H1 (cell line): ENCODE measurements around the gene PPP1R13B. TPM values are rescaled to one million over a fixed set of nuclear protein-coding genes. Genes with fewer than 3 reads are reported as not detected.

Experiments
- BRCA1 ChIP-seq: IDR thresholded peaks from 2 replicates; pipeline ENCODE4 v1.6.1; 2012; ENCODE audit warnings: low read depth, low read length, improper control_type of control experiment
- CBX8 ChIP-seq: fragments of 300-800, 300-1000 bp; sonication (generic); IDR thresholded peaks from 2 replicates; pipeline ENCODE4 v1.7.1; 2016; ENCODE audit warnings: low read depth, low read length, borderline replicate concordance
- CHD2 ChIP-seq: IDR thresholded peaks from 2 replicates; pipeline ENCODE4 v1.6.1; 2012; ENCODE audit warnings: low read length, improper control_type of control experiment
- EZH2 ChIP-seq: fragments of 200-600 bp; sonication (generic); IDR thresholded peaks from 2 replicates; pipeline ENCODE4 v1.7.1; 2012; ENCODE audit warnings: low read depth, mild to moderate bottlenecking, moderate library complexity, low read length, inconsistent platforms; ENCODE audit not compliant: severe bottlenecking
- MAFK ChIP-seq: IDR thresholded peaks from 2 replicates; pipeline ENCODE4 v1.6.1; 2012; ENCODE audit warnings: low read depth, mild to moderate bottlenecking, improper control_type of control experiment, low read length
- POU5F1 ChIP-seq: IDR thresholded peaks from 2 replicates; pipeline ENCODE4 v1.6.1; 2011; ENCODE audit warnings: low read depth, mild to moderate bottlenecking, low read length, moderate library complexity
- SIN3A ChIP-seq, 2 experiments: IDR thresholded peaks in 1 of 2; conservative IDR thresholded peaks in 1 of 2; 2 replicates each; pipeline ENCODE4 v1.6.1; 2011 to 2012; ENCODE audit warnings: low read length in 2 of 2, improper control_type of control experiment in 1 of 2, low read depth in 1 of 2, mild to moderate bottlenecking in 1 of 2
- SIX5 ChIP-seq: IDR thresholded peaks from 2 replicates; pipeline ENCODE4 v1.6.1; 2011; ENCODE audit warnings: mild to moderate bottlenecking, low read depth, low read length
- SP4 ChIP-seq: IDR thresholded peaks from 2 replicates; pipeline ENCODE4 v1.6.1; 2012; ENCODE audit warnings: low read length, inconsistent platforms
- SRF ChIP-seq: IDR thresholded peaks from 2 replicates; pipeline ENCODE4 v1.6.1; 2011; ENCODE audit warnings: mild to moderate bottlenecking, low read depth, low read length, moderate library complexity
- polyA plus RNA-seq, 7 experiments: library from polyadenylated mRNA; depleted of rRNA in 3 of 7; stranded (reverse) in 5 of 7; unstranded in 2 of 7; fragments of >200 nt in 5 of 7; fragments of 200-250 nt in 2 of 7; gene quantifications; 1 replicate in 5 of 7; 2 replicates in 1 of 7; 4 replicates in 1 of 7; pipeline versions ENCODE4 v1.2.1 to v1.2.3, GENCODE V29; 2011 to 2013; ENCODE audit warnings: missing spikeins in 2 of 7, mixed read lengths in 2 of 7
- total RNA-seq: library from RNA; stranded (reverse); fragmentation: NEBNext Ultra II Directional; extraction: Animal tissue kit (Norgen Biotek cat#: 25700); gene quantifications from 2 replicates; pipeline ENCODE4 v1.2.1, GENCODE V29; 2021
- TF ChIP-seq, protein P1 (sequence below): fragments of 300-600 bp; sonication (generic); IDR thresholded peaks from 2 replicates; pipeline ENCODE4 v1.7.1; 2012; ENCODE audit warnings: low read length, moderate library complexity, mild to moderate bottlenecking, inconsistent platforms; ENCODE audit not compliant: insufficient replicate concordance

Gene PPP1R13B
- total and polyA plus RNA-seq, 2 of the 8 experiments (the other 6 are each of a cell fraction or from before 2014, with no cell fraction given), result 2.6 to 8.9 TPM

DNA sequence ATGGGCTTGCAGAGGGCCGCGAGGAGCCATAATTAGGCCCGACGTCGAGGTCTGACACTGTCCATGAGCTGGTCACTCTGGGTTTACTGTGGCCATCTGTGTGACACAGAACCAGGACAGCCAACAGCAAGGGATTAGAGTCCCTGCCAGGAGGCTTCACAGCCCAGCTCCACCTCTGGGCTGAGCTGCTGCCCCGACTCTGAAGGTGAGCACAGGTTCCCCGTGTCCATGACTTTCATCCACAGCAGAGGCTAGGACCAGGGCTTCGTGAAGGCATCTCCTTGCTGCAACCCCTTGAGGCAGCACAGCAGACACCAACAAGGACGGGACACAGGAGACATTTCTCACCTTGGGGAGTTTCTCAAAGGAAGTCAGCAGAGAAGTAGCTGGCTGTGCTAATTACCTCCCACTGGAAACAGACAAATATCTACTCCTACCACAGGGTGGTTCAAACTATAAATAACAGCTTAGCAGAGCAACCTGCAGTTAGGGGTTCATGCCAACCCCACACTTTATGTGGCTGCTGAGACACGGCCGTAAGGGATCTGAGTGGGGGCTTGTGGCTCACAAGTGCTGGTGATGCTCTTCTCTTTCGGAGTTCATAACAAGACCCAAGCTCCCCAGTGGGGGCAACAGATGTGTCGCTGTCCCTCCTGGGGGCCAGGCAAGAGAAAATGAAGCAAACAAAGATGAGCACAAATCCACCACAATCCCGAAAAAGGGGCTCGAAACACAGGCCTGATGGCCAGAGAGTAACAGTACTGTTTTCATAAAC is 102.6 kb downstream of the PPP1R13B start (continued):
- TF ChIP-seq, protein P1, sequence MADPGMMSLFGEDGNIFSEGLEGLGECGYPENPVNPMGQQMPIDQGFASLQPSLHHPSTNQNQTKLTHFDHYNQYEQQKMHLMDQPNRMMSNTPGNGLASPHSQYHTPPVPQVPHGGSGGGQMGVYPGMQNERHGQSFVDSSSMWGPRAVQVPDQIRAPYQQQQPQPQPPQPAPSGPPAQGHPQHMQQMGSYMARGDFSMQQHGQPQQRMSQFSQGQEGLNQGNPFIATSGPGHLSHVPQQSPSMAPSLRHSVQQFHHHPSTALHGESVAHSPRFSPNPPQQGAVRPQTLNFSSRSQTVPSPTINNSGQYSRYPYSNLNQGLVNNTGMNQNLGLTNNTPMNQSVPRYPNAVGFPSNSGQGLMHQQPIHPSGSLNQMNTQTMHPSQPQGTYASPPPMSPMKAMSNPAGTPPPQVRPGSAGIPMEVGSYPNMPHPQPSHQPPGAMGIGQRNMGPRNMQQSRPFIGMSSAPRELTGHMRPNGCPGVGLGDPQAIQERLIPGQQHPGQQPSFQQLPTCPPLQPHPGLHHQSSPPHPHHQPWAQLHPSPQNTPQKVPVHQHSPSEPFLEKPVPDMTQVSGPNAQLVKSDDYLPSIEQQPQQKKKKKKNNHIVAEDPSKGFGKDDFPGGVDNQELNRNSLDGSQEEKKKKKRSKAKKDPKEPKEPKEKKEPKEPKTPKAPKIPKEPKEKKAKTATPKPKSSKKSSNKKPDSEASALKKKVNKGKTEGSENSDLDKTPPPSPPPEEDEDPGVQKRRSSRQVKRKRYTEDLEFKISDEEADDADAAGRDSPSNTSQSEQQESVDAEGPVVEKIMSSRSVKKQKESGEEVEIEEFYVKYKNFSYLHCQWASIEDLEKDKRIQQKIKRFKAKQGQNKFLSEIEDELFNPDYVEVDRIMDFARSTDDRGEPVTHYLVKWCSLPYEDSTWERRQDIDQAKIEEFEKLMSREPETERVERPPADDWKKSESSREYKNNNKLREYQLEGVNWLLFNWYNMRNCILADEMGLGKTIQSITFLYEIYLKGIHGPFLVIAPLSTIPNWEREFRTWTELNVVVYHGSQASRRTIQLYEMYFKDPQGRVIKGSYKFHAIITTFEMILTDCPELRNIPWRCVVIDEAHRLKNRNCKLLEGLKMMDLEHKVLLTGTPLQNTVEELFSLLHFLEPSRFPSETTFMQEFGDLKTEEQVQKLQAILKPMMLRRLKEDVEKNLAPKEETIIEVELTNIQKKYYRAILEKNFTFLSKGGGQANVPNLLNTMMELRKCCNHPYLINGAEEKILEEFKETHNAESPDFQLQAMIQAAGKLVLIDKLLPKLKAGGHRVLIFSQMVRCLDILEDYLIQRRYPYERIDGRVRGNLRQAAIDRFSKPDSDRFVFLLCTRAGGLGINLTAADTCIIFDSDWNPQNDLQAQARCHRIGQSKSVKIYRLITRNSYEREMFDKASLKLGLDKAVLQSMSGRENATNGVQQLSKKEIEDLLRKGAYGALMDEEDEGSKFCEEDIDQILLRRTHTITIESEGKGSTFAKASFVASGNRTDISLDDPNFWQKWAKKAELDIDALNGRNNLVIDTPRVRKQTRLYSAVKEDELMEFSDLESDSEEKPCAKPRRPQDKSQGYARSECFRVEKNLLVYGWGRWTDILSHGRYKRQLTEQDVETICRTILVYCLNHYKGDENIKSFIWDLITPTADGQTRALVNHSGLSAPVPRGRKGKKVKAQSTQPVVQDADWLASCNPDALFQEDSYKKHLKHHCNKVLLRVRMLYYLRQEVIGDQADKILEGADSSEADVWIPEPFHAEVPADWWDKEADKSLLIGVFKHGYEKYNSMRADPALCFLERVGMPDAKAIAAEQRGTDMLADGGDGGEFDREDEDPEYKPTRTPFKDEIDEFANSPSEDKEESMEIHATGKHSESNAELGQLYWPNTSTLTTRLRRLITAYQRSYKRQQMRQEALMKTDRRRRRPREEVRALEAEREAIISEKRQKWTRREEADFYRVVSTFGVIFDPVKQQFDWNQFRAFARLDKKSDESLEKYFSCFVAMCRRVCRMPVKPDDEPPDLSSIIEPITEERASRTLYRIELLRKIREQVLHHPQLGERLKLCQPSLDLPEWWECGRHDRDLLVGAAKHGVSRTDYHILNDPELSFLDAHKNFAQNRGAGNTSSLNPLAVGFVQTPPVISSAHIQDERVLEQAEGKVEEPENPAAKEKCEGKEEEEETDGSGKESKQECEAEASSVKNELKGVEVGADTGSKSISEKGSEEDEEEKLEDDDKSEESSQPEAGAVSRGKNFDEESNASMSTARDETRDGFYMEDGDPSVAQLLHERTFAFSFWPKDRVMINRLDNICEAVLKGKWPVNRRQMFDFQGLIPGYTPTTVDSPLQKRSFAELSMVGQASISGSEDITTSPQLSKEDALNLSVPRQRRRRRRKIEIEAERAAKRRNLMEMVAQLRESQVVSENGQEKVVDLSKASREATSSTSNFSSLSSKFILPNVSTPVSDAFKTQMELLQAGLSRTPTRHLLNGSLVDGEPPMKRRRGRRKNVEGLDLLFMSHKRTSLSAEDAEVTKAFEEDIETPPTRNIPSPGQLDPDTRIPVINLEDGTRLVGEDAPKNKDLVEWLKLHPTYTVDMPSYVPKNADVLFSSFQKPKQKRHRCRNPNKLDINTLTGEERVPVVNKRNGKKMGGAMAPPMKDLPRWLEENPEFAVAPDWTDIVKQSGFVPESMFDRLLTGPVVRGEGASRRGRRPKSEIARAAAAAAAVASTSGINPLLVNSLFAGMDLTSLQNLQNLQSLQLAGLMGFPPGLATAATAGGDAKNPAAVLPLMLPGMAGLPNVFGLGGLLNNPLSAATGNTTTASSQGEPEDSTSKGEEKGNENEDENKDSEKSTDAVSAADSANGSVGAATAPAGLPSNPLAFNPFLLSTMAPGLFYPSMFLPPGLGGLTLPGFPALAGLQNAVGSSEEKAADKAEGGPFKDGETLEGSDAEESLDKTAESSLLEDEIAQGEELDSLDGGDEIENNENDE, result no peak
- TF ChIP-seq SIN3A (conservative IDR thresholded peaks at IDR 0.05 in 1 of 2, IDR thresholded peaks at IDR 0.05 in 1 of 2; ENCODE audit: low read depth in 1 of 2, low read length in 2 of 2), result no peak
- TF ChIP-seq CHD2, result no peak
- no peak for TF ChIP-seq MAFK
- TF ChIP-seq EZH2, result no peak
- TF ChIP-seq SIX5, result no peak
- no peak for TF ChIP-seq BRCA1
- no peak for TF ChIP-seq SP4
- TF ChIP-seq POU5F1, result no peak
- TF ChIP-seq SRF, result no peak
- TF ChIP-seq CBX8, result no peak
